Stimulated activated CD4-positive, alpha-beta T cell treated with anti-CD3 and anti-CD28 coated beads, Interleukin-2, amount 100 ng/mL, for 24 hours (primary cell): Measurements from ENCODE around the gene CCDC157.

ENCODE experiments used
- DNase-seq, 2 donors: peaks; one replicate each; pipeline ENCODE4 v3.0.0-alpha.2; 2020

The CCDC157 gene

DNA sequence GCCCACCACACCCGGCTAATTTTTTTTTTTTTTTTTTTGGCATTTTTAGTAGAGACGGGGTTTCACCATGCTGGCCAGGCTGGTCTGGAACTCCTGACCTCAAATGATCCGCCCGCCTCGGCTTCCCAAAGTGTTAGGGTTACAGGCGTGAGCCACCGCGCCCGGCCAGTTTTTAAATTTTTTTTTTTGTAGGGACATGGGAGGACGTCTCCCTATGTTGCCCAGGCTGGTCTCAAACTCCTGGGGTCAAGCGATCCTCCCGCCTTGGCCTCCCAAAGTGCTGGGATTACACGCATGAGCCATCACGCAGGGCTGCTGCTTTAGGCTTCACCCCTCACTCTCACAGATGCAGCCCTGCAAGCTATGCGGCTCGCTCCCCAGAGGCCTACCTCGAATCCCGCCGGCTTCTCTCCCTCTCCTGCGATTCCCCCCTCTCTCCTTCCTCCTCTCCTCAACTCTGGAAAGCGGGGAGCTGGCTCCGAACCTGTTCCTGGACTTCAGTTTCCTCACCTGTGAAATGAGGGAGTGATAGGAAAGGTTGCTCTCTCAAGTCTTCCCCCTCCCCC is 926 bp downstream of the CCDC157 start:
- DNase-seq: no peak

DNA sequence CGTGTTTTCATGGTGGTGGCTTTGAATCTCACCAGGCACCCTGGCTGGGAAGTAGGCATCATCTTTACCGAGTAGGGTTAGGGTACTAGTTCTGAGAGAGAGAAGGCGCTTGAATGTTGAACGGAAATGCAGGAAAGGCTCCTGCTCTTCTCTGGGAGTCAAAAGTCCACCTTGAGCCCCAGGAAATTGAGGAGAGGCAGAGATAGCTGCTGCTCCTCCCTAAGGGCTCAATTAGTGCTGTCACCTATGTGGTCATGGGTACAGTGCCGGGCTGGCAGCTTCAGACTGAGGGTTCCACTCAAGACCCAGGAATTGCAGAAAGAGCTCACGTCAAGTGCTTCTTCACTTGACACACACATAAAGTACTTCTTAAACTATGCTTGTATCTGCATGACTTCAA is 1.7 kb downstream of the CCDC157 start:
- DNase-seq: no peak

- DNase-seq: no peak
These were observed 5.3 kb downstream of the CCDC157 start for GRCh38 chr22:30361916-30362650.

DNA sequence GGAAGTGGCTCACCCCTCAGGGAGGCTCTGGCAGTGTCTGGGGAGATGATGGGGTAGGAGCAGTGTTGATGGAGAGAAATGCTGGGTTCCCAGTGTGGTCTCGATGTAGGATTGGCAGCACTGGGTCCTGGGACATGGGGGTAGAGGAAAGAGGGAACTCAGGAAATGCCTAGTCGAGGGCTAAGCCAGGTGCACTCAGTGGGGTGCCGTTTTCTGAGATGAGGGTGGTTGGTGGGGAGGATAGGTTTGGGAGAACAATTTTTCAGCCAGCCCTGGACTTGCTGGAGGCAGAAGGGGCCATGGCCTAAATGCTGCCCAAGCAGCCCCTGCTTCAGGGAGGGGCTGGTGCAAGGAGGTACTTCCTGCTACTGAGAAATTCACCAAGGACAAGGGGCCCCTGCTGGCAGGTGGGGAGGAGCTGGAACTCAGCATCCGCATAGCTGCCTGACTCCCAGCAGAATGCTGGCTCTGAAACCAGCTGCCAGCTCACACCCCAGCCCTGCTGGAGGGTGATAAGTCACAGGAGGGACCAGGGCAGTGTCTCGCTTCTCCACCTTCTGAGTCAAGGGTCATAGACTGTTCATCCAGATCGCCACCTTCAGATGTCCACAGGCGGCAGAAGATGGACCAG is 6.0 kb downstream of the CCDC157 start:
- DNase-seq: no peak

GRCh38 chr22:30365891-30366290 is 9.1 kb downstream of the CCDC157 start:
- DNase-seq: no peak

GRCh38 chr22:30368420-30368819 is 11.6 kb downstream of the CCDC157 start:
- no peak for DNase-seq

DNA sequence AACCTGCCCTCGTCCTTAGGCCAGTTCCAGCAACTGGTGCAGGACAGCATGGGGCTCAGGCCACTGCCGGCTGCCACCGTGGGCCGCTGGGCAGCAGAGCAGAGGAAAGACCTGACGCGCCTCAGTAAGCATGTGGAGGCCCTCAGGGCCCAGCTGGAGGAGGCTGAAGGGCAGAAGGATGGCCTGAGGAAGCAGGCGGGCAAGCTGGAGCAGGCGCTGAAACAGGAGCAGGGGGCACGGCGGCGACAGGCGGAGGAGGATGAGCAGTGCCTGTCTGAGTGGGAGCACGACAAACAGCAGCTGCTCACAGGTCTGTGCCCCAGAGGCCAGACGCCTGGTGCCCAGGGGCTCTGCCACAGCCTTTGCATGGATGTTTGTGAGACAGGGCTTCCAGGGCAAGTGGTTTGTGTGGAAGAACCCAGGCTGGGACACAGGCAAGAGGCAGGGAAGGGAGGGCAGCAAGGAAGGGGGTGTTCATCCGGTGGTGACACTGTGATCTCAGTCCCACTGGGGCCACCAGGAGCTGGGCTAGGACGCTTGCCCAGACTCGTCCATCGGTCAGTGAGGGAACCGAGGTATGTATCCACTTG is 13.9 kb downstream of the CCDC157 start:
- no peak for DNase-seq

DNA sequence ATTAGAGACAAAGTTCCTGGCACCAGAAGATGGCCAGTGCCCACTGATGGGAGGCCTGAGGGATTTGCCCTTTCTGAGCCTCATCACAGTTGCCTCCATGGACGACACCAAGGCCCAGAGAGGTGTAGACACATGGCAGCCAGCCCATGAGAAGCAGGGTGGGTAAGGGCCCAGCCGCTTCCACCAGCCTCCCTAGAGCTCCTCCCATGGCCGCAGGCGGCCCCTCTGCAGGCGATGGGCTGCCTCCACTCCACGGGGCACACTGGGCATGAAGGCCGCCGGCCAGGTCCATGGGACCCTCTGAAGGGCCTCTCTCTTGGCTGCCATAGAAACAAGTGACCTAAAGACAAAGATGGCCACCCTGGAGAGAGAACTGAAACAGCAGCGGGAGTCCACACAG is 14.5 kb downstream of the CCDC157 start:
- no peak for DNase-seq

DNA sequence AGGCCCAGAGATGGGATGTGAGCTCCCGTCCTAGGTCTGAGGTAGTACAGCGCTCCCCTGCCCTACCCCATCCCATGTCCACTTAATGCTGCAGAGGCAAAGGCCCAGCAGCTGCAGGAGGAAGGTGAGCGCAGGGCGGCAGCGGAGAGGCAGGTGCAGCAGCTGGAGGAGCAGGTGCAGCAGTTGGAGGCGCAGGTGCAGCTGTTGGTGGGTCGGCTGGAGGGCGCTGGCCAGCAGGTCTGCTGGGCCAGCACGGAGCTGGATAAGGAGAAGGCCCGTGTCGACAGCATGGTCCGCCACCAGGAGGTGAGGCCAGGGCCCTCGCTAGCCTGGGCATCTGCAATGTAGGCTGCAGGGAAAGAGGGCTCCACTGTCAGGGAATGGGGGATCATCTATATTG is 15.2 kb downstream of the CCDC157 start:
- no peak for DNase-seq

GRCh38 chr22:30372915-30373314 is 16.1 kb downstream of the CCDC157 start:
- no peak for DNase-seq

- DNase-seq: no peak
These were observed 16.8 kb downstream of the CCDC157 start for GRCh38 chr22:30373331-30374325.

GRCh38 chr22:30375312-30375849 is 18.6 kb downstream of the CCDC157 start:
- no peak for DNase-seq

DNA sequence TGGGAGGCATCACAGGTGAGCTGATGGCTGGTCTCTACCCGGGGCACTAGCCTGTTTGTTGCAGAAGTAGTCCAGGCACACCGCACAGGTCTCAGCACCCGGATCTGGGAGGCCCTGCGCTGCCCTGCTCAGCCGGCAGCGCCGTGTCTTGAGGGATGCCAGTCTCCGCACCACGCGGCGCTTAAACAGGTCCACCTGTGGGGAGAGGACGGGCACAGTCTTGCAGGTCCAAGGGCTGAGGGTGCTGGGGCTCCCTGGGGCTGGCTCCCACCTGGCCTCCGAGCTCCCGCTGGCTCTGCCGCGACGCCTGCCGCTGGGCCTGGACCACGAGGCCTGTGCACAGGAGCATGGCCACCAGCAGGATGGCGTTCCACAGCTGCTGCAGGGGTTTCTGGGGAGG is 23.2 kb downstream of the CCDC157 start:
- no peak for DNase-seq

DNA sequence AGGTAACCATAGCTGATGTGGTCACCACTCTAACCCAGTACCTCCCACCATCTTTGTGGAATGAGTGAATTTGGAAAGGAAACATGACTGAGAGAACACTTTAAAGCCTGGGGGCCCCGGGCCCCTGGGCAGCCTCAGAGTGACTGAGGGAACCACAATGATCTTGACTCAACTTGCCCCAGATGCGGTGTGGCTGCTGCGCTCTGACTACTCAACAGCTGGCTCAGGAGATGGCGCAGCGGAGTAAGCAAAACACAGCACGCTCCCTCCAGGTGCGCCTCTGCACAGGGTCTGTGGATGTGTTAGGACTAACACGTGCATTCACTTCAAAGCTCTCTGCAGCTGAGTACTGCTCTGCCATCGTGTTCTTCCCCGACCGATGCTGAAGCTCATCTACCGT is 24.5 kb downstream of the CCDC157 start:
- DNase-seq: no peak

GRCh38 chr22:30382340-30382739 is 25.5 kb downstream of the CCDC157 start:
- no peak for DNase-seq

- no peak for DNase-seq
These were observed 26.3 kb downstream of the CCDC157 start for GRCh38 chr22:30383061-30383460.

GRCh38 chr22:30385942-30386341 is 29.1 kb downstream of the CCDC157 start:
- DNase-seq: no peak

DNA sequence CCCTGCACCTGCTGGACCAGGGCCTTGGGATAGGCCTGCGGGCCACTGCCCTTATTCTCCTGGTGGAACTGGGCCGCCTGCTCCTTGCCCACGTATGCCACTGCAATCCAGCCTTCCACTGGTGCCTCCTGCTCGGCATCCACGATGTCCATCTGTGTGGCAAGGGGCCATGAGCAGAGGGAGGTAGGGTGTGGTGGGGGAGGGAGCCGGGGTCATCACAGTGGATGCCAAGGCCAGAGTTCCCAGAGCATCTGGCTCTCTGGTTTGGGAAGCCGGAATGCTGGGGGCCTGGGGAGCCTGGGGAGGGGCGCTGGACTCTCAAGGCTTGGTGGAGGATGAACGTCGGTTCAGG is 29.8 kb downstream of the CCDC157 start:
- DNase-seq: no peak

GRCh38 chr22:30386960-30387827 is 30.4 kb downstream of the CCDC157 start, which contains the start of gene RNF215:
Gene RNF215, minus strand, starts transcription at chr22:30387411. Its CDS starts 98 bp downstream, at chr22:30387313.
- peak; percentile 82 to 84 for DNase-seq

DNA sequence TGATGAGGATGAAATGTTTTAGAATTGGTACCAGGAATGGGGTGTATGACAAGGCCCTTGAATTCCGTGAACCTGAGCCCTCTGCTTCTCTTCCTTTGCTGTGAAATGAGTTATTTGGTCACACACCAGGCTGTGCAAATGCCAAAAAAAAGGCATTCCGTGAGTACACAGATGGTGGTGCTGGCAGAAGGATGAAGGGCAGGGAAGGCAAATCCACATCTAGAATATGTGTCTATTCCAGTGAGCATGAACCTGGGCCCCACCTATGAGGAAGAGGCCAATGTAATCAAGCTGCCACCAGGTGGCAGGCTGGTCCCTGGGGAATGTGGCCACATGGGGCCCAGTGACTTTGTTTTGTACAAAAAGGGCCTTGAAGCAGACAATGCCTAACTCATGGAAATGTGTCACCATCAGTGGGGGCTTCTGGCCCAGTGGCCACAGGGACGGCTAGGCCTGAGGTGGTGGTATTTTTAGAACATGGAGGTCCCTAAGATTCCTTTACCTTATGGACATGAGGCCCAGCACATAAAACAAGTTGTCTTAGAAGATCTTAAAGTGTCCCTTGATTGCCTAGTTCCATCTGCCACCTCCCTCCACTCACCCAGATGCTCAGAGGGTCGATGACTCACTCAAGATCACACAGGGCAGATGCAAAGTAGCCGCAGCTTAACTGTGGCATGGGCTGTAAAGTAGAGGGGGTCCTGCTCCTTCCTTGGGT is 34.3 kb downstream of the CCDC157 start:
- DNase-seq: peak; percentile 82 to 83
